GM10266 (cell line): ENCODE measurements around the gene LDLRAD4.

ENCODE experiments used
- DNase-seq: peaks from one replicate; pipeline ENCODE4 v3.0.0; 2012; ENCODE audit errors: extremely low spot score
- TF ChIP-seq, protein P1 (sequence below): IDR thresholded peaks from 2 replicates; pipeline ENCODE4 v1.5.1; 2012; ENCODE audit warnings: mild to moderate bottlenecking, low read depth; ENCODE audit not compliant: control insufficient read depth, insufficient read depth; ENCODE audit errors: missing control alignments

Gene LDLRAD4

GRCh38 chr18:13553449-13553848 is 334.9 kb downstream of the LDLRAD4 start:
- TF ChIP-seq, protein P1, sequence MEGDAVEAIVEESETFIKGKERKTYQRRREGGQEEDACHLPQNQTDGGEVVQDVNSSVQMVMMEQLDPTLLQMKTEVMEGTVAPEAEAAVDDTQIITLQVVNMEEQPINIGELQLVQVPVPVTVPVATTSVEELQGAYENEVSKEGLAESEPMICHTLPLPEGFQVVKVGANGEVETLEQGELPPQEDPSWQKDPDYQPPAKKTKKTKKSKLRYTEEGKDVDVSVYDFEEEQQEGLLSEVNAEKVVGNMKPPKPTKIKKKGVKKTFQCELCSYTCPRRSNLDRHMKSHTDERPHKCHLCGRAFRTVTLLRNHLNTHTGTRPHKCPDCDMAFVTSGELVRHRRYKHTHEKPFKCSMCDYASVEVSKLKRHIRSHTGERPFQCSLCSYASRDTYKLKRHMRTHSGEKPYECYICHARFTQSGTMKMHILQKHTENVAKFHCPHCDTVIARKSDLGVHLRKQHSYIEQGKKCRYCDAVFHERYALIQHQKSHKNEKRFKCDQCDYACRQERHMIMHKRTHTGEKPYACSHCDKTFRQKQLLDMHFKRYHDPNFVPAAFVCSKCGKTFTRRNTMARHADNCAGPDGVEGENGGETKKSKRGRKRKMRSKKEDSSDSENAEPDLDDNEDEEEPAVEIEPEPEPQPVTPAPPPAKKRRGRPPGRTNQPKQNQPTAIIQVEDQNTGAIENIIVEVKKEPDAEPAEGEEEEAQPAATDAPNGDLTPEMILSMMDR = no peak
- DNase-seq = no peak

DNA sequence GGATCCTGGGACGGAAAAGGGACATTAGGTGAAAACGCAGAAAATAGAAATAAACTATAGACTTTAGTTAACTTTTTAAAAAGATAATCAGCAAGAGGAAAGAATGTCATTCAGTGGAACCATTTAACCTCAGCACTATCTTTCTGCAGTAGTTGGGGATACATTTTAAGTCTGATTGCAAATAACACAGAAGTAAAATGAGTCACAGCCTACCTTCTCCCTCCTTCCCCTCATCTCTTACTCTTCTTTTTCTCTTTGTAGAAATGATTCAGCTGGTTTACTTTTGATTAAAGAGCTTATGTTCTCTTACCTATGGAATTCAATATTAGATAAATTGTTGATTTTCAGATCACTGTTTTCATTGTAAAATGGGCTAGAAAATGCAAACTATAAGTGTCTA is 336.6 kb downstream of the LDLRAD4 start:
- TF ChIP-seq, protein P1 = no peak

GRCh38 chr18:13555865-13556264 is 337.3 kb downstream of the LDLRAD4 start:
- TF ChIP-seq, protein P1 = no peak

More for the DNA sequence above, 336.6 kb downstream of the LDLRAD4 start:
- no peak for DNase-seq

DNA sequence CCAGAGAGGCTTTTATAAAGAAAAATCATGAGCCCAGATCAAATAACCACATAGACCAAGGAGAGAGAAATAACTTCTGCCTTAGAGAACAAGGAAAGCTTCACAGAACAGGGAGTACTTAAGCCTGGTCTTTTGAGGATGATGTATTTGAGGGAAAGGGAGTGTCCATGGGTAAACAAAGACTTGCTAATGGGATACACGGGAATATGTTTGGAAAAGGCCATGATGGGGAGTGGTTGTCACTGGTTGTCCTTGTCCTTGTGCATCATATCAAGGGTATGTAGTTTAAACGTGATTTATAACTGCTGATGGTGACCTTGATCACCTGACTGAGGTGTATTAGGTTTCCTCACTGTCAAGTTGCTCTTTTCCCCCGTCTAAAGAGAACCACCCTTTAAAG is 337.9 kb downstream of the LDLRAD4 start:
- TF ChIP-seq, protein P1 = no peak
- DNase-seq = no peak

More at GRCh38 chr18:13555865-13556264, 337.3 kb downstream of the LDLRAD4 start:
- no peak for DNase-seq

DNA sequence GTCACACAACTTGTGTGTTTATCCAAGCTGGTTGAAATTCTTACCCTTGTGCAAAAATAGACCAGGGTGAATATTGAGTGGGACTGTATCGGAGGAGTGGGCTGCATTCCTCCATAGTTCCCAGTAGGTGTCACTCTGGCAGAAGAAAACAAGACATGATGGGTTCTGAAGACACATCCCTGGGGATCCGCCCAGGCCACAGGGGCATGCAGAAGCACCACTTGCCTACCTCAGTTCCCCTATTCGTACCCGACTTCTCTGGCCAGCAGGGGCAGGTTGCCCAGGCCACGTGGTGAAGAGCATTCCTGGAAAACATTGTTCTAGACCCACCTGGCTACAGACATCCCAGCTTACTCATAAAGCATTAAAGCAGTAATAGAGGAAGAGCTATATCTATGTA is 339.6 kb downstream of the LDLRAD4 start:
- DNase-seq = peak; percentile 75
- TF ChIP-seq, protein P1 = peak; percentile 88

DNA sequence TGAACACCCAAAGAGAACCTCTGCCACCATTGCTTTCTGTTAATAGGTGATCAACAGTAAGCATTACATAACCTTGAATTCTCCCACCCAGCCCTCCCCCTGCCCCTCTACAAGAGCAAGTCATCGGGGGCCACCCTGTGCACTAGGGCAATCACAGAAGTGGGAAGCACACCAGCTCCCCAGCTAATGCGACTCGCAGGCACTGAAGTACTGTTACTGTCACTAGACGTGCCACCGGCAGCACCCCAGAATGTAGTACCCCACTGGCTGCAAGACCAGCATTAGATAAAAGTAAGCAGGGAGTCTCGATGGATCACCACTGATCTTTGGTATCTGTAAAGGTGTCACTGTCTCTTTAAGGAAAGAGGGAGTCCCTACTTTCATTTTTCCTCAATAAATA is 340.2 kb downstream of the LDLRAD4 start:
- DNase-seq = no peak
- TF ChIP-seq, protein P1 = no peak

DNA sequence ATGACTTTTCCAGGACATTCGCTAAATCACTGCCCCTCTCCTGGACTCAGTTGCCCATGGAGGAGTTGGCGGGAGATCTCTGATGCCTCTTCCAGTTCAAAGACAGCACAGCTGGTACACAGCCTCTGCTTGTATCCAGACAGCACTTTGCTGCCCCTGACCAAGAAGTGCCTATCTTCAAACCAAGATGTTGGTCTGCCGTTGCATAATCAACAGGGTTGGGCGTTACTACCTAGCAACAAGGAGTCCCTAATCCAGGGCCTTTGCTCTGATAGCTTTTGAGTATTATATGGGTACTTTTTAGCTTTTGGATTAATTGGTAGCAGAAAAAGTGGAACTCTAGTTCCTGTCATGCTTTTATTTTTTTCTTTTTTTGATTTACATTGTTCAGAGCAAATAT is 341.2 kb downstream of the LDLRAD4 start:
- DNase-seq = no peak
- TF ChIP-seq, protein P1 = no peak
